ENCODE measurements around the gene UBE2O. TPM values are rescaled to one million over a fixed set of nuclear protein-coding genes. Genes with fewer than 3 reads are reported as not detected.
A peak's percentile ranks its signal among the peaks of the same experiment; 100 is the strongest.

Gene UBE2O
- total and polyA plus RNA-seq, 8 donors, result 10.4 to 19.8 (median 15.9) TPM

DNA sequence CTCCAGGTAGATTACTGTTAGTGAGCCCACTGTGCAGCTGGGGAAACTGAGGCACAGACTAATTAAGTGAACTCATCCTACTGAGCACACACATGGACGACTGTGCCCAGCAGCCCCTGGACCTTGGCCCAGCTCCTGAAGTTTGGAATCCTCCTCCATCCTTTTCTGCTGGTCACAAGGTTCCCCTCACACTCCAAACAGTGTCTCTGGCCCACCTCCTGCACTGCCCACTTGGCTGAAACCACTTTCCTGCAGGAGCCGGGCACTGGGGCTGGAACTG, 44.7 kb upstream of the UBE2O start:
- Histone ChIP-seq H3K9me3 (no peaks in the 10 kb centered on the region), H3K27ac (peak overlapping the region; percentile 66 to 94 (median 82)), H3K27me3 (no peaks in the 10 kb centered on the region), H3K36me3 (no peaks in the 10 kb centered on the region), H3K4me1 (peaks cover 25 to 35% (median 32%) of the 10 kb centered on the region in 3 donors), H3K4me3 (peak overlapping the region in 2 of 4 donors; percentile 9 to 32)
- whole genome bisulfite sequencing, 2 donors, result 6 to 12% methylated on average over 2 of the region's 2 CpGs
- DNase-seq, result no peak
- ATAC-seq, result no peak
- no peak for FAIRE-seq
- TF ChIP-seq, protein P1, sequence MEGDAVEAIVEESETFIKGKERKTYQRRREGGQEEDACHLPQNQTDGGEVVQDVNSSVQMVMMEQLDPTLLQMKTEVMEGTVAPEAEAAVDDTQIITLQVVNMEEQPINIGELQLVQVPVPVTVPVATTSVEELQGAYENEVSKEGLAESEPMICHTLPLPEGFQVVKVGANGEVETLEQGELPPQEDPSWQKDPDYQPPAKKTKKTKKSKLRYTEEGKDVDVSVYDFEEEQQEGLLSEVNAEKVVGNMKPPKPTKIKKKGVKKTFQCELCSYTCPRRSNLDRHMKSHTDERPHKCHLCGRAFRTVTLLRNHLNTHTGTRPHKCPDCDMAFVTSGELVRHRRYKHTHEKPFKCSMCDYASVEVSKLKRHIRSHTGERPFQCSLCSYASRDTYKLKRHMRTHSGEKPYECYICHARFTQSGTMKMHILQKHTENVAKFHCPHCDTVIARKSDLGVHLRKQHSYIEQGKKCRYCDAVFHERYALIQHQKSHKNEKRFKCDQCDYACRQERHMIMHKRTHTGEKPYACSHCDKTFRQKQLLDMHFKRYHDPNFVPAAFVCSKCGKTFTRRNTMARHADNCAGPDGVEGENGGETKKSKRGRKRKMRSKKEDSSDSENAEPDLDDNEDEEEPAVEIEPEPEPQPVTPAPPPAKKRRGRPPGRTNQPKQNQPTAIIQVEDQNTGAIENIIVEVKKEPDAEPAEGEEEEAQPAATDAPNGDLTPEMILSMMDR (IDR thresholded peaks at IDR 0.05), result no peak
- intact Hi-C loops (cut with DNase I), result no loop called here

DNA sequence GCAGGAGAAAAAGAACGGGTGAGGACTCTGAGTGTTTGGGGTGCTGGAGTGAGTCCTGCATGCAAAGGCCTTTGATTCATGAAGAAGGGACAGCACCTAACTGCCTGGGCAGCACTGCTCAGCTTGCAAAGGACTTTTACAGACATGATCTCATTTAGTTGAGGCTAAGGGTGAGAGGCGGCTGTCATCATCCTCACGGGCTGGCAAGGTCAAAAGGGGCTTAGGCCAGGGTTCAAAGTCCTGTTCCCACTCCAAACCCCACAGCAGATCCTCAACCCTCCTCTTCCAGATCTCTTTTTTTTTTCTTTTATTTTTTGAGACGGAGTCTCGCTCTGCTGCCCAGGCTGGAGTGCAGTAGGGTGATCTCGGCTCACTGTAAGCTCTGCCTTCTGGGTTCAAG, 43.5 kb upstream of the UBE2O start:
- no peak for ATAC-seq
- no peak for FAIRE-seq
- Histone ChIP-seq H3K36me3 (no peaks in the 10 kb centered on the region), H3K27ac (no peak overlapping the region), H3K4me1 (peaks cover 13 to 23% (median 22%) of the 10 kb centered on the region in 3 donors), H3K27me3 (no peaks in the 10 kb centered on the region), H3K4me3 (no peak overlapping the region), H3K9me3 (no peaks in the 10 kb centered on the region)
- WGBS, 2 donors, result 82 to 93% methylated on average over 6 of the region's 6 CpGs
- no peak for DNase-seq
- TF ChIP-seq, protein P1 (IDR thresholded peaks at IDR 0.05), result no peak
- intact Hi-C loops (cut with DNase I), result no loop called here

DNA sequence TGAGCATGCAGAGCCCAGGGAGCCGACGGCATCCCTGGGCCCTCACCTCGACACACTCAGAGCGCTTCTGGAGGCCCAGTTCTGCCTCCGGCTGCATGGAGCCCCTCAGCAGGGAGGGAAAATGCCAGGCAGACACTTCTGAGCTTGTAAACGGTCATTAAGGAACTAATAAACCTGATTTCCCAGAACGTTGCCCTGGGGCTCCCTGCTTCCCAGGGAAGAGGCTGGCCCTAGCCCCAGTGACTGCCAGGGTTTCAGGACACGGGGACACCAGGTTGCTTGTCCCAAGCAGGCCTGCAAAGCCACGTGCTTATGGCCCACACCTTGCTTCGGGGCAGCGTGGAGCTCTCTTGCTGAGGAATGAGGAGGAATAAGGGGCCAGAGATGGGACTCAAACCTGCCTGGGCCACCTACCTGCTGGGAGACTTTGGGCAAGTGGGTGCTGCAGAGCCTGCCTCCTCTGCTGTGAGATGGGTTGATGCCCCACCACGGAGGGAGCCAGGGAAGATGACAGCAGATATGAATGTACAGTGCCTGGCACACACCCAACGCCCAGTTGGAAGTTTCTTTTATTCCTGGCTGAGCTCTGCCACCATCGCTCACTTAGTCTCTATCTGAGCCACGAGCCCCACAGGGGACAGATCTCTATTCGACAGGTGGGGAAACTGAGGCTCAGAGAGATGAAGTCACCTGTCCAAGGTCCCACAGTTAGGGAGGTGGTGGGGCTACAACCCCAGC, 42.9 kb upstream of the UBE2O start:
- no peak overlapping the region for H3K4me3 ChIP-seq
- no peaks in the 10 kb centered on the region for H3K27me3 ChIP-seq
- no peak for ATAC-seq
- peak in 1 of 6 donors; percentile 23 for DNase-seq
- TF ChIP-seq, protein P1 (IDR thresholded peaks at IDR 0.05), result no peak
- H3K4me1 ChIP-seq, result peaks cover 13 to 23% (median 22%) of the 10 kb centered on the region in 3 donors
- WGBS, 2 donors, result 78 to 79% methylated on average over 16 of the region's 16 CpGs
- H3K9me3 ChIP-seq, result no peaks in the 10 kb centered on the region
- intact Hi-C loops (cut with DNase I), result no loop called here
- H3K36me3 ChIP-seq, result no peaks in the 10 kb centered on the region
- H3K27ac ChIP-seq, result no peak overlapping the region
- no peak for FAIRE-seq

DNA sequence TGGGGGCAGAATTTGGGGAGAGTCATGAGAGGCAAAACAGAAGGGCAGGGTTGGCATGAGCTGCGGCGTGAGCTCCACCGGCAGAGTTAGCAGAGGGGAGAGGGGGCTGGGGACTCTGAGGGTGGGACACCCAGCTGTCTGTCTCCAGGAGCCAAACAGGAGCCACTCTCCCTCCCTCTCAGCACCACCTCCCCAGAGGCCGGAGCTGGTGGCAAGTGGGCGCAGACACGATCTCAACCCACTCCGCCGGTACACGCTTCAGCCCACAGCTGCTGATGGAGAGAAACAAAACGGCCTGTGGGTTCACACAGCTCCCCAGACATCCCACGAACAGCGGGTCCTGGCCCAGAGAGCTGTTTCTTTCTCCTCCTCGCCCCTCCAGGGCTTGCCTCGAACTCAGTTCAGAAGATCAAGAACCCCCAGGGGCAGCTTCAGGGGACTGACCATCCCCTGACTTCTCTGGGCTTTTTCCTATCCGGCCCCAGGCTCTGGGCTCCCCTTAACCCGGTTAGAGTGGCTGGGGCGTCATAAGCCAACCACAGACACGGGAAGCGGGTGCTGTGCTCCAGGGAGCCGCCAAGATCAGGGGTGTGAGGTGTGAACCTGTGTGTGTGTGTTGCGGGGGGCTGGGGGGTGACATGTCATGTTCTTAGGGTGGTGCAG, 40.7 kb upstream of the UBE2O start:
- H3K4me3 ChIP-seq, result peak overlapping the region in 1 of 4 donors; percentile 5
- ATAC-seq, result no peak
- no peaks in the 10 kb centered on the region for H3K27me3 ChIP-seq
- no peak for FAIRE-seq
- H3K36me3 ChIP-seq, result no peaks in the 10 kb centered on the region
- H3K4me1 ChIP-seq, result peaks cover 9 to 12% (median 10%) of the 10 kb centered on the region in 3 donors
- H3K9me3 ChIP-seq, result no peaks in the 10 kb centered on the region
- peak overlapping the region in 2 of 4 donors; percentile 63 to 80 for H3K27ac ChIP-seq
- intact Hi-C loops (cut with DNase I), result no loop called here
- TF ChIP-seq, protein P1 (IDR thresholded peaks at IDR 0.05), result no peak
- peak in 1 of 6 donors; percentile 38 for DNase-seq
- 82 to 87% methylated on average over 17 to 21 of the region's 21 CpGs for WGBS, 2 donors
